CD4-positive, alpha-beta T cell treated with Interleukin-21 for 1 hour (primary cell): ENCODE data around the gene ITGA6.

Experiments
- DNase-seq: peaks from one replicate; pipeline ENCODE4 v3.0.0-alpha.2; 2020

The ITGA6 gene

DNA sequence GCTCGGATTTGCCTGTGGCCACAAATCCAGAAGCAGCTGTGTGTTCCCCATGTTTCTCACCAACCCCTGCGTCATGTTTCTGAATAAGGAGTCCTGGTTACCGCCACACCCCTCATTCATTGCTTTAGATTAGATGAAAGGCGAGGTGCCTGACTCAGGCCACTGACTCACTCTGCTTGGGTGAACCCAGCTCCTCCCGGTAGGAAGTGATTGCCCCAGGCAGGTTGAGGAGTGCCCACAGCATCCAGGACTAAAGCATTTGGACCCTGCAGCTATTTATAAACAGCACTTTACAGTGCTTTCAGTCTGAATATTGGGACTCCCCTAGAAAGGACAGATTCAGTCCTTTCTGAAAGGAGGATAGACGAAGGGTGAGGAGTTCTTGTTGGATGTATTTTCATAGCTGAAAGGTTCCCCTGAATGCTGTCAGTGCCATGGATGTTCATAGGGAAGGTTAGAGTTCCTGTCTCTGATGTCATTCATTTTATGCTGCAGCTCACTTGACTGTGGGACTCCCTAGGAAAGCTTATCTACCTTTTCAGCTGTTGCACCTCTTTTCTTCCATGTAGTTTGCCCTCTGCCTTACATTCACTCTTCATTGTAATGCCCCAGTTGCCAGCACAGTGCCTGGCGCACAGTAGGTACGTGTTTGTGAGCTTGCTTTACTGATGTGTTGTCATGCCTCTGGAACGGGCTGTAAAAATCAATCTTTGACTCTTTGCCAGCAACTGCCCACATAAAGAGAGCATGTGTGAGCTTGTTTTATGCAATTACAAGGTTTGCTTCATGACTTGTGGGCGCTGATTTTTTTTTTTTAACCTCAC lies 14.9 kb downstream of the ITGA6 start:
- DNase-seq = no peak

DNA sequence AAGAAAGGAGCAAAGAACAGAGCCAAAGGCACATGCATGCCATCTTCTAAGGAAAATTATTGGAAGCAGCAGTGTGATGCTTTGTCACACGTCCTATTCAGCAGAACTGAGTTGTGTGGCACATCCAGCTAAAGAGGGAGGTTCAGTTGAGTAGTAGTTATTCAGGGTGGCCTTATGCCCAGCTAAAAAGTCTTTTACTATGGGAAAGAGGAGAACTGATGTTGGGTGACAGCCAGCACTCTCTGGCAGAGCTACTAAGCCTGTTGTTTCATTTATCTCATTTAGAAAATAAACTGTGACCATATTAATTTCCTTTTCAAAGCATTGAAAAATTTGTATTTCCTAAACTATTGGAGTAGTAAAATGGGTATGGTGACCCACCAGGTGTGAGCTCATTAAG lies 18.5 kb downstream of the ITGA6 start:
- DNase-seq = no peak

DNA sequence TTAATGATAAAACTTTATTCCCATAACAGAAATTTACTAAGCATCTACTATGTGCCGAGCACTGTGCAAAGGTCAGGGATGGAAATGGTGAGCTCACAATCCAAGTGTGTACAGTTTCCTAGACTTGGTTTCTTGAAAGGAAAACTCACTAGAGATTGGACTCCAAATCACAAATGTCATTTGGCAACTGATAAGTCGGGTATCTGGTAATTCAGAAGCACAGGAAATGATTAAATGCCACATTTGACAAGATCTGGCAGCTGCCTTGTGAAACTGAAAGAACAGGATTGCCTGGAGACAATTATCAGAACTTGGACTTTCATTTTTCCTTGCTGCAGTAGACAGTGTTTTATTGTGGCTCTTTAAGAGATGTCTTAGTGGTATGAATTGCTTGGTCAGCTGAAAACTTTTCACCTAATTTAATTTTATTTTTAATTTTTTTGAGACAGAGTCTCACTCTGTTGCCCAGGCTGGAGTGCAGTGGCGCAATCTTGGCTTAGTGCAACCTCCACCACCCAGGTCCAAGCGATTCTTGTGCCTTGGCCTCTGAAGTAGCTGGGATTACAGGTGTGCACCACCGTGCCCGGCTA lies 19.2 kb downstream of the ITGA6 start:
- DNase-seq = peak; percentile 33

DNA sequence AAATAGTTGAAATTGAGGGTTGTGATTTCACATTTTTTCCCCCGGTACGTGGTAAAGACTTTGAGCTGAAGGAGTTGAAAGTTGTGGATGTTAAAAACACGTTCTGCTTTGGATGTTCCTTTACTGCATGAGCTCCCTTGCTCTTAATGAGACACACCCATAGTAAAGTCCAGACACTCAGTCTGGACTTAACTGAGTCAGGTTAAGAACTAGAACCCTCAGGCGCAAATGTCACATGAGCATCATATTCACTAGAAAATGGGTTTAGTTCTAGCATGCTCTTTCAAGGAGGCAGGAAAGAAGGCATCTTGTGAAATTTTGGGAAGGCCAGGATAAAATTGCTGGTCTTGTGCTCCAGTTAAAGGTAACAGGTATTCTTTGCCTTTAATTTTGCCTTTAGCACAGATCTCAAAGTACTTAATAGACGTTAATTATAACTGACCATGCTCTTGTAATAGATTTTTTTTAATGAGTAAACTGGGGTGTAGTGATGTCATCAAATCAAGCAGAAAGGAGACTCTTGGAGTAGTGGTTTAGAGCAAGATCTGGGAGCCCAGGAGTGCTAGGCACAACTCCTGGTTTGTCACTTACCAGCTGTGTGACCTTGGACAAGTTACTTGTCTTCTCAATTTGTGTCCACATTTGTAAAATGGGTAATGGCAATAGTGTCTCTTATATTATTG lies 20.6 kb downstream of the ITGA6 start:
- no peak for DNase-seq

DNA sequence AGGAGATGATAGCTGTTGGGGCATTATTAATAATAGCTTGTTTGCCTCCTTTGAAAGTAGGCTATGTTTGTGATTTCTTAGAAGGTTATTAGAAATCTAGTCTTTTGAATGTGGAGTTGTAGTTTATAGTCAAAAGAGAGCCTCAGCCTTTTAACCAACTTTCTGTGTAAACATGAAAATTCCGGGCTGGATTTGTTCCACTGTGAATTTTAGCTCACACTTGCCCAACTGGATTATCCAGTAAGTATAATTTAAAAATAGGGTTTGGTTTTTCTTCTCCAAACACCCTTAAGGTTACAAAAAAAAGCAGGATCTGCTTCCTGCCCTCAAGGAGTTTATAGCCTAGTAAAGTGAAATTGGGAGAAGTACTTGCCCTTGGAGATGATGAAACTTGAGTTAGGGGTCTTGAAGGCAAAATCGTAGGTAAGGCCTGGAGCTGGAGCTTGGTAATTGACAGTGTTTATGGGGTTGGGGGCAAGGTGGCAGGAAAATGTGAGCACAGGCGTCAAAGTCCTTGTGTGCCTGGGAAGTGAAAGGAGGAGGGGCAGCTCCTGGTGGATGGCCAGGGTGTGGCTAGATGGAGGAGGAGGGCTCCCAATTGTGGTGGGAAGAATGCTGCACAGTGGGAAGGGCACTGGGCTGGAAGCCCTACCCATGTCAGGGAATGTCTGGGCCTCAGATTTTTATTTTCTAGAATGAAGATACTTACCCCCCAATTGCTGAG lies 21.3 kb downstream of the ITGA6 start:
- DNase-seq = no peak

DNA sequence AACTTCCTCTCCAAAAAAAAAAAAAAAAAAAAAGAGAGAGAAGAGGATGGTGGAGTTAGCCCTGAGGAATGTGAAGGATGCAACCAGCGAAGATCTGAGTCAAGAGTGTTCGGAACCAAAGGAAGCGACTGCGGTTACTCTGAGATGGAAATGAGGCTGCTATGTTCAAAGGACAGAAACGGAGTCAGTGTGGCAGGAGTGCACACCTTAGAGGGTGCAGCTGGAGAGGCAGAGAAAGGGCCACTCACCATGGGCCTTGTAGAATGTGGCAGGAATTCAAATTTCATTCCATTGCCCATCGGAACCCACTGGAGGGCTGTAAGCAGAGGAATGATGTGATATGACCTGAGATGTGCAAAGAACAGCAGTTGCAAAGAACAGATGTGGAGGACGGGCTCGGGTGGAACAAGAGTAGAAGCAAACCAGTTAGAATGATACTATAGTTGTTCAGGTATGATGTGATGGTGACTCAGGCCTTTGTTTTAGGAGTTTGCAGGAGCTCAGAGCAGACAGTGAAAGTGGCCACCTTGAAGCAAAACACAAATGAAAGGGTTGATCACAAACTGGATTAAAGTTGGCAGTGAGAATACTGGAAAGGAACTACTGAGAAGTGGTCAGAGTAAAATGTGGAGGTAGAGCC lies 22.6 kb downstream of the ITGA6 start:
- DNase-seq = no peak

DNA sequence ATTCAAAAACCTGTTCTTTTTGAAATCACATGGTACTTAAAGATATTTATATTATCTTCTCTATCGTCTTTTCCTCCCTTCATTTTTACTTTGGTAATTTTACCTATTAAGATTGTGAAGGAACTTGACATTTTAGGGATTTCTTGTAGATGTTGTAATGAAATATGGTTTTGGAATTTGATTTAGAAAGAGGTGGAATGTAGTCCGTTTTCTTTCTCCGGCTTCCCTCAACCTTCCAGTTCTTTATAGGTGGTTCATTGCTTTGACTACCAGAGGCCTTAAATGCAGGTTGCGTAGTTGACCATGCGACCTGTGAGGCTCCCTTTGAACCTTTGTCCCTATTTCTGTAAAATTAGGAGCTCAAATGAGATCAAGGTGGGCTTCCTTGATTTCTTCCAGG lies 24.5 kb downstream of the ITGA6 start:
- no peak for DNase-seq

DNA sequence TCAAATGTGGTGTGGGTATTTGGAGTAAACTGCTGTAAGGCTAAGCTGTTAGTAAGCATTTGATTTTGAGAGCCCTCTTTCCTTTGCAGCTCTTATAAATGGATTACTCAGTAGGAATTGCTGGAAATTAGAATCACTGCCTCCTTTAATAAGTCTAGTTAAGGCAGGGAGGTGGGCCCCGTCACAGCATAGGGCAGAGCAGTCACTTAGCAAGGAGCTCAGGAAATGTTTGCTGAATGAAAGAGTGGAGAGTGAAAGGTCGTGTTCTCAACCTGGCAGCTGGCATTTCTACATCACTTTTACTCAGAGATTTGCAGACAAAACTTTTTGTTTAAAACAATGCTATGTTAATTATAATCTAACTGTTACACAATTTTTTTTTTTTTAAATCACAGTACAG lies 25.5 kb downstream of the ITGA6 start:
- DNase-seq = no peak

DNA sequence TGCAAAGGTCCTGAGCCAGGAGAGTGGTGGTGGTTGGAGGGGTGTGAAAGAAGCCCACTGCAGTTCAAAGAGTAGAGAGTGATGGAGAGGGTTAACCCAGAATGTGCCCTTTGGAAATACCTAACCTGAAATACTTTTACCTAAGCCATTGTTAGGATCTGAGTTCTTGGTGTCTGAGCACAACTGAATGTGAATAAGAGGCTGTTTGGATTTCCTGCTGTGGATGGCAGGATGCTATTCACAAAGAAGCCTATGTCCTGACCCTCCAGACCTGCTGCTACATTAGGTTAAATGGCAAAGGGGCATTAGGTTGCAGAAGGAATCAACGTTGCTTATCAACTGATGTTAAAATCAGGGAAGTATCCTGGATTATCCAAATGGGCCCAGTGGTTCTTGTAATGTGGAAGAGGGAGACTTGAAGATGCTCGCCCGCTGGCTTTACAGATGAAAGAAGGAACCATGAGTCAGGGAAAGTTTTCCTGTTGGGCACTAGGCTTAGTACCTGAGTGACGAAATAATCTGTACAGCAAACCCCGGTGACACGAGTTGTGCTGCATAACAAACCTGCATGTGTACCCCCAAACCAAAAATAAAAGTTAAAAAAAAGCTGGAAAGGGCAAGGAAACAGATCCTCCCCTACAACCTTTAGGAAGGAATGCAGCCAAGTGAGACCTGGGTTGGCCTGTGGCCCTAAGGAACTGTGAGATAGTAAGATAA lies 27.2 kb downstream of the ITGA6 start:
- DNase-seq = no peak

DNA sequence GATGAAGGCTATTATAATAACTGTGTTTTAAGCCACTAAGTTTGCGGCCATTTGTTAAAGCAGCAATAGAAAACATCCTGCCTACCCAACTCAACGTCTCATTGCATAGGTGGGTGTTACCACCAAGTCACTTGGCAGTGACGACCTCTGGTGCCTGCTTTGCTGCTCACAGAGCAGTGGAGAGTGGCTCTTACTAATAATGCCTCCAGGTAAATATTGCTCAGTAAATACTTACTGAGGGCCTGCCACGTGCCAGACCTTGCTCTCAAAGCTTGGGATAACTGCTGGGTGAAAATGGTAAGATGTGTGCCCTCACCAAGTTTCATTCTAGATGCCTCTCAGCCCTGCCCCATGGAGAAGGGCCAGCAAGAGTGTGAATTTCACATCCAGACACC lies 27.7 kb downstream of the ITGA6 start:
- DNase-seq = no peak

DNA sequence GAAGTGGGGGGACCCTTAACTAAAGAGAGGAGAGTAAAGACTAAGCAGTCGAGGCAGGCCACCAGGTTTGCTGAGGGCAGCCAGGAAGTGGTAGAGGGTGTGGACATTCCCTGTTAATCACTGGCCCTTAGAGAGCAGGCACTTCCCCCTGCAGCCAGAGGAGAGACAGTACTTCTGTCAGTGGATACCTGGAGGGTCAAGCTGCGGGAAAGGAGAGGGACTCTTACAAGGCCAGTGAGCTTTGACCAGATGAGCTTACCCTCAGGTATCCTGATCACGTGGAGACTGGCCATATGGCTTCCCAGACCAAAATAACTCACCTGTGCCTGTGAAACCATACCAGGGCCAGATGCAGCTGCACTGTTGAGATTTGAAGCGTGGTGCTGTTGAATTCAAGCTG lies 28.6 kb downstream of the ITGA6 start:
- DNase-seq = no peak

DNA sequence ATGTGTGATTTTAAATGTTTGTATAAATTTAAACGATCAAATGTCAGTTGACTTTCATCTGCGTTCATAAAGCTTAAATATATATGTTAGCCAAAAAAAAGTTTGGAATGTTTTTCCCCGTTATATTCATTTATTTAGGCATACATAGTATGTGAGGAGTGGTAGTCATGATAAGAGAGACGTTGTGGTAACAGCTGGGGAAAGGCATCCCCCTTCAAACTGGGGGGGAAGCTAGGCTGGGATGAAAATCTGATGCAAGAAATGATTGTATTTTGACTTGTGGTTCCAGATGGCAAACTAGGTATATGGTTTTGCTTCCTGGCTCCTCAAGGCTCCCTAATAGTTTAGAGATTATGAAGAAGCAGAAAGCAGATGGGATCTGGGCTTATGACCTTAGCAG lies 30.1 kb downstream of the ITGA6 start:
- no peak for DNase-seq

DNA sequence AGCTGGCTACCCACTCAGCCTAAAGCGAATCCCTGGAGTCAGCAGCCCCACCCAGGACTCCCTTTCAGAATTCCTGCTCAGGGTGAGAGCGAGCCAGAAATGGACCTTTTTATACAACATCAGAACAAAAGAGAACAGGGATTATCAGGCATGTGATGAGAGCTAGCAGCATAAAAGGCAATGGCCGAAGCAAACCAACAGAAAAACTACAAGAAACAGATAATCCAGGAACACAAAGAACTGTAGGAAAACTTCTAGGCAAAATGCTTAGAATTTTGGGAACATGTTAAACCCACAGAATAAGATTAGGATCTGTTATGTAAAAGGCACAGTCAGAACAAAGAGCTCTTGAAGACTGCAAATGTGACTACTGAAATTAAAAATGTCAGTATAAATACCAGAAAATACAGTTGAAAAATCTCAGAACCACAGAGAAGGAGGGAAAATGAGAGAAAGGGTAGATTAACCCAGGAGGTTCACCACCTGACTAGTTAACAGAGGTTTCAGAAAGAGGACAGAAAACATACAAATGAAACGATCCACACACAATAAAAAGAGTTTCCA lies 31.3 kb downstream of the ITGA6 start:
- no peak for DNase-seq

DNA sequence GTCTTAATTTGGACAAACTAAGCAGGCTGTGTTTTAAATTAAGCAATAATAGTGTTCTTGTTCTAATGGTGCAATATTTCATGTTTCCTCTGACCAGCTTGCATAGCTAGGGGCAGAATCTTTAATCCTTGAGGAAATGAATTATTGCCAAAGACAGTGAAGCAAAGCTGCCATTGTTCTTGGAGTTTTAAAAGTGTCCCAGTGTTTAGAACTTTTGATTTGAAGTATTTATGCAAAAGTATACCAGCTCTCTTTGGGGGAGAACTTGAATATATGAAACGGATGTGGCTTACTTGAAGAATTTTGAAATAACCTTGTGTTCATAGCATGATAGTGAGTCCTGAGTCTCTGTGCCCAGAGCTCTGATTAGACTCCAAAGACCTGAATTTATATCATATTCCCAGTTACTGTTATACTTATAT lies 33.4 kb downstream of the ITGA6 start:
- DNase-seq = no peak

DNA sequence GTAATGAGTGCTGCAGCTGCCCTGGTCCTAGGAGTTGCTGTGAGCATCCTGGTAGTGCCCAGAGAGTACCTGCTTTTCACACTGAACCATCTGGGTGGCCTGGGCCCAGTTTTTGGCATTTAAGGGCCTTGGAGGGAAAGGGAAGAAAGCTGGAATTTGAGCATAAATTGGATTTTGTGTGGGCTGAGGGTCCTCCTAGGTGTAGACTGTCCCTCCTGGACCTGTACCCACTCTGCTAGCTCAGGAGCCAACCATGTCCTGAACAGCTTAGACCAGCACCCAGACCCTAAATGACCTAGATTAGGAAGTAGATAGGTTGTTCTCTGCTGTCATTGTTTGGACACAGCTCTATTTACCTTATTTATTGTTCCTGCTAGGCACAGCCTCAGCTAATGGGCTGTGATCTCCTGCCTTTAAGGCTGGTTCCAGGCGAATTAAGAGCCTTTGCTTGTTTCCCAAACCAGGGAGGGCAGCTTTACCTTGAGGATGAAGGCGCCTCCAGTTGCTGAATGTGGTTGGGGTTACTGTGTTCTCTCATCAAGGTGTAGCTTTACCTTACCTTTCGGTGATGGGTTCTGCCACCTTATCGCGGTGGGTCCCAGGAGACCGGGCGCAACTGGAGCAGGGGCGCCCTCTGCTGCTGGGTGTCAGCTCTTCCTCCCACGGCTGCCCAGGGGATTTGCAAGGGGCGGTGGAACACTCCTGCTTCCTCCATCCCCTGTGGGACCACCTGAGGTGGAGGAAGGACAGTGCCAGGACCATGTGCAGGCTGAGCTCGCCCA lies 34.4 kb downstream of the ITGA6 start:
- peak; percentile 79 for DNase-seq

DNA sequence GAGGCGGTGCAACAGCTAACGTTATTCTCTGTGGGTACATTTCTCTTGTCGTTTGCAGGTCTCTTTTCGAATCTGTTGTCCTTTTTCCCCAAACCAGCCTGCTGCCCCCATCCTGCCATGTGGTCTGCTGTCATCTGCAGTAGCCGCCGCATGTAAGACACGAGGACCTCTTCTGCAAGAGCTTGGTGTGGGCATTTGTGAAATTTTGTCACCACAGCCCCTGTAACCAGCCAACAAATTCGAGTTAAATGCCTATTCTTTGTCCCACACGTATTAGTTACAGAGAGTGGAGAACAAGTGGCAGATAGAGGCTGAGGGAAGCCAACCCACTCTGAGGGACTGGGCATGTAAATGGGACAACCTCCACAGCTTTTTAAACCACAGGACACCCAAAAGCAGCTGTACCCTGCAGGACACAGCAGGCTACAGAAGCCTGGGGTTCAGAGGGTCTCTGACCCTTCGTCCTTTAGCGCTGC lies 35.0 kb downstream of the ITGA6 start:
- peak; percentile 28 for DNase-seq

DNA sequence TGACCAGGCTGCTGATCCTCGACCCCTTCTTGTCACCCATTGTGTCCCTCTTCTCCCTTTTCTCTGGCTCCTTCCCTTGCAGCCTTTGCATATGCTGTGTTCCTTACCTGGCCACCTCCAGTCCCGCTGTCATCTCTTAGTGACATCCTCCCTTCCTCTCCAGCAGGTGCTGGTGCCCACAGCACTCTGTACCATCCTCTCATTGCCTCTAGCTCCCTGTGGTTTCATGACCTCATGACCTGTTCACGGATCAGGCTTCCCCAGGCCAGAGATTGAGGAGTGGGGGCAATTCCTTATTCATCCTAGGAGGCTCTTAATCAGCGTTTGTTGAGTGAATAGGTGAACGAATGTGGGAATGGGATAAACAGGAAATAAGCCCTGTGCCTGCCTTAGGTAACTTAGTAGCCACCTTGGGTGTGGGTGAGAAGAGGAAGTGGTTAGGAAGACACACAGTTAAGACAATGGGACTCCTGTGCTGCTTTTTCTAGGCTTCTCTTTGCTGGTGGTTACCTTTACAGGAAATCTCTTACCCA lies 35.5 kb downstream of the ITGA6 start:
- peak; percentile 74 for DNase-seq

DNA sequence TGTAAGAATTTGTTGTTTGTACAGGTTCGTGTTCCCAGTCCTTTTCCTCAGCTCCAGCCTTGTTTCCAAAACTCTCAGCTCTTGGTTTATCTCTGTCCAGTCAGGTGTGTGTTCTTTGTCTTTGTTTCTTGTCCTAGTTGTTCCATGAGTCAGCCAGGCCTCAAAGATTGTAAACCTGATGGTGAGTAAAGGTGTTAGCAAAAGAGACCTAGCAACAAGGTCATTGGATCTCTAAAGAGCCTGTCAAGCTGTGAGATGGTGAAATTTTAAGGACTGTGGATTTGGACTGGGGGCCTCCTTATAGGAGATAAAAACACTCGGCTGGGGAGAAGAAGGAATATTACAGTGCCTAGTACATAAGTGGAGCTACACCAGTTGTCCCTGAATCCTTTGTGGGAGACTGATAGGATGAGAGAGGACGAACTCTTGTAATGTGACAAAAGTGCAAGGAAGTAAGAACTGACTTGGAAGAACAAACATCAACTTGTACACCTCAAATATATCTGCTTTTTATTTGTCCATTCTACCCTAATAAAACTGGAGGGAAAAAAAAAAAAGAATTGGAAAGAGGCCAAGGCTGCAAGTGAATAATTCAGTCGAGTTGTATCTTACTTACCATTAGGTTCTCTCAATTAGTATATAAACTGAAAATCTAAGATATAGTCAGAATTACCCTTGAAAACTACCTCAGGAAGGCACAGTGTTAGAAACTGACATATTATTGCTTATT lies 37.2 kb downstream of the ITGA6 start:
- DNase-seq = no peak

DNA sequence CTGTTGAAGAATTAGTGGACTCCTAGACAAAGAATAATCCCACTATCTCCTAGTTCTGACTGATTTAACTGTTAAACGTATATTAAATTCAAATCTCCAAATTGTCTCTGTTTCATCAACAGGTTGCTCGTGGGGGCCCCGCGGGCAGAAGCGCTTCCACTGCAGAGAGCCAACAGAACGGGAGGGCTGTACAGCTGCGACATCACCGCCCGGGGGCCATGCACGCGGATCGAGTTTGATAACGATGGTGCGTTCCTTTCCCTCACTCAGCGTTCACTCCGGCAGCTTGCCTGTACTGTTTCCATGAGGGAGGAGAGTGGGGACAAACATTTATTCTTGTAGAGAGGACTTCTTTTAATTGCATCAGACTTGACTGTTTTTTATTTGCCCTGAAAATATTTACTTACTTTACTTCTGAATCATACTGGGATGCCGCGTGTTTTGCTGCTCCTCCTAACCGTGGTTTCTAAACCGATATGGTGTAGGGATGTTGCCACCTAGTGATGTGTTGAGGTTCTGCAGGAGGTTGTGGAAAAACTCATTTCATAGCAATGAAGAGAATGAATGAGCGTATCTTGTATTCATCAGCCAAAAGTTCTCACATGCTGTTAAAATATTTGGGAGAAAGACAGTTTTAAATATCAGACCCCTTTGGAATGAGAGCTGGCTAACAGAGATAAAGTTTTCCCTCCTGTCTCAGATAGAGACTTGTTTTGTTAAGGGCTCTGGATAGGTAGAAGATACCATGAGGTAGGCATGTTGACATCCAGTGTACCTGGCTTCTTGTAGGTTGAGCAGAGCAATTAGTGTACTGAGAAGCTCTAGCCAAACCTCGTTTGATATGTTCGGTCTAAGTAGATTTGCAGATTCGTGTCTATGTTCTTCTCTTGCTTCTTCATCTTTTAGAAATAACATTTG lies 38.3 kb downstream of the ITGA6 start:
- peak; percentile 83 for DNase-seq
